Ishikawa (cell line): ENCODE data around the gene HCN2.

ENCODE experiments used
- CEBPB ChIP-seq: IDR thresholded peaks from 2 replicates; pipeline ENCODE4 v1.6.1; 2012
- CREB1 ChIP-seq: IDR thresholded peaks from 2 replicates; pipeline ENCODE4 v1.6.1; 2012; ENCODE audit warnings: low read depth
- EGR1 ChIP-seq: IDR thresholded peaks from 2 replicates; pipeline ENCODE4 v1.6.1; 2012
- EP300 ChIP-seq: IDR thresholded peaks from 2 replicates; pipeline ENCODE4 v1.6.1; 2012; ENCODE audit warnings: borderline replicate concordance
- FOXM1 ChIP-seq: IDR thresholded peaks from 2 replicates; pipeline ENCODE4 v1.6.1; 2012; ENCODE audit warnings: low read depth, borderline replicate concordance
- NFIC ChIP-seq: IDR thresholded peaks from 2 replicates; pipeline ENCODE4 v1.6.1; 2012
- RAD21 ChIP-seq: IDR thresholded peaks from 2 replicates; pipeline ENCODE4 v1.6.1; 2012; ENCODE audit warnings: low read depth
- REST ChIP-seq: IDR thresholded peaks from 2 replicates; pipeline ENCODE4 v1.6.1; 2012; ENCODE audit warnings: low read depth, mild to moderate bottlenecking
- TAF1 ChIP-seq: IDR thresholded peaks from 2 replicates; pipeline ENCODE4 v1.6.1; 2012; ENCODE audit warnings: low read depth, mild to moderate bottlenecking
- TCF12 ChIP-seq: IDR thresholded peaks from 2 replicates; pipeline ENCODE4 v1.6.1; 2012; ENCODE audit warnings: low read depth
- TEAD4 ChIP-seq: IDR thresholded peaks from 2 replicates; pipeline ENCODE4 v1.6.1; 2012
- USF1 ChIP-seq: IDR thresholded peaks from 2 replicates; pipeline ENCODE4 v1.6.1; 2012
- YY1 ChIP-seq: IDR thresholded peaks from 2 replicates; pipeline ENCODE4 v1.6.1; 2012; ENCODE audit warnings: low read depth
- ZBTB7A ChIP-seq: IDR thresholded peaks from 2 replicates; pipeline ENCODE4 v1.6.1; 2012; ENCODE audit warnings: low read depth
- TF ChIP-seq, protein P1 (sequence below): IDR thresholded peaks from 2 replicates; pipeline ENCODE4 v1.6.1; 2012

Gene HCN2

GRCh38 chr19:617551-618246, 28.0 kb downstream of the HCN2 start:
- TF ChIP-seq FOXM1 (0 out of 2 replicates have a peak, but pooled peaks have one; percentile 0), REST (no peak), TAF1 (no peak)

DNA sequence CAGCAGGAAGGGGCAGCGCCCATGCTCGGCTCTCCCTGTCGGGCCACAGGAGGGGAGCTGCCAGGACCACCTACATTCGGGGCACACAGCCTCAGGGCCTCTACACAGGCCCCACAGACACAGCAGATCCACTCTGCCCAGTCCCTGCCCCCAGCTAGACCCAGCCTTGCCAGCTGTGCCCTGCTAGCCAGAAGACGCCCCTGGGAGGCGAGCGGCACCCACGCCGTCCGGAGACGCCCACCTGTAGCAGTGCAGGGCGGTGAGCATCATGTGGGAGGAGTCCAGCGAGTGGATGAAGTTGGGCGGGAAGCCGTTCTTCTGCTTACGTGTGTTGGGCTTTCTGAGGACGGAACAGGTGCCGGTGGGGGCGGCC, 28.6 kb downstream of the HCN2 start:
- TF ChIP-seq CREB1, result no peak

GRCh38 chr19:618674-619285, 29.1 kb downstream of the HCN2 start:
- TF ChIP-seq CREB1 (no peak), REST (no peak), FOXM1 (no peak), YY1 (no peak), CEBPB (no peak), NFIC (no peak), EP300 (no peak), RAD21 (no peak), TAF1 (no peak), USF1 (no peak), TEAD4 (no peak), ZBTB7A (no peak), EGR1 (no peak), TCF12 (no peak)
- TF ChIP-seq, protein P1, sequence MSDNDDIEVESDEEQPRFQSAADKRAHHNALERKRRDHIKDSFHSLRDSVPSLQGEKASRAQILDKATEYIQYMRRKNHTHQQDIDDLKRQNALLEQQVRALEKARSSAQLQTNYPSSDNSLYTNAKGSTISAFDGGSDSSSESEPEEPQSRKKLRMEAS, result no peak

DNA sequence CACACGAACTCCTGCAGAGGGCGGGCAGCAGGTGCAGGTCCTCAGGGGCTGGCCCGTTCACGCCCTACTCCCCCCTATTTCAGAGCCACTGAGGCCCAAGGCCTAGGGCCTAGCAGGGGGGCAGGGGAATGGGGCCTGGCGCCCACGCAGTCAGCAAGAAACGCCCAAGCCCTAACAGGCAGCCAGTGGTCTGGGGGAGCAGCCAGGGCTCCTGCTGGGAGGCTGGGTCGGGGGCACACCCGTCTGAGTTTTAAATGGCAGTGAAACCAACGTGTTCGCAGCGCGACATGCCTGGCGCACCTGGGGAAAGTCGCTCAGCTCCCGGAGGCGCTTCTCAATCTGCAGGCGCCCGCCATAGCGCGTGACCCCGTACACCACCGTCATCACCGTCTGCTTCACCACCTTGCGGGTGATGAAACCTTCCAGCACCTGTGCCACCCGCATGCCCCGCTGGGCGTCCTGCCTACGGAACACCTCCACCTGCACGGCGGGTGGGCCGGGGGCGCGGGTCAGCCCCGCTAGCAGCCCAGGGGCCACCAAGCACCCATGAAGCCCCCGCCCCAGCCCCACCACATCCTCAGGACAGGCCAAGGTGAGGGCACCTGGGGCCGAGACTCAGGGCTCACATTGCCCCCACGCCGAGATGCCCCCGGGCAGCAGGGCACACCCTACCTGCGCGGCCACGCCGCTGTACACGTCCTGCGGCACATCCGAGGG, 29.8 kb downstream of the HCN2 start:
- TF ChIP-seq CREB1 (no peak), TEAD4 (no peak), FOXM1 (no peak), TAF1 (no peak), USF1 (no peak), EGR1 (no peak), RAD21 (no peak)

DNA sequence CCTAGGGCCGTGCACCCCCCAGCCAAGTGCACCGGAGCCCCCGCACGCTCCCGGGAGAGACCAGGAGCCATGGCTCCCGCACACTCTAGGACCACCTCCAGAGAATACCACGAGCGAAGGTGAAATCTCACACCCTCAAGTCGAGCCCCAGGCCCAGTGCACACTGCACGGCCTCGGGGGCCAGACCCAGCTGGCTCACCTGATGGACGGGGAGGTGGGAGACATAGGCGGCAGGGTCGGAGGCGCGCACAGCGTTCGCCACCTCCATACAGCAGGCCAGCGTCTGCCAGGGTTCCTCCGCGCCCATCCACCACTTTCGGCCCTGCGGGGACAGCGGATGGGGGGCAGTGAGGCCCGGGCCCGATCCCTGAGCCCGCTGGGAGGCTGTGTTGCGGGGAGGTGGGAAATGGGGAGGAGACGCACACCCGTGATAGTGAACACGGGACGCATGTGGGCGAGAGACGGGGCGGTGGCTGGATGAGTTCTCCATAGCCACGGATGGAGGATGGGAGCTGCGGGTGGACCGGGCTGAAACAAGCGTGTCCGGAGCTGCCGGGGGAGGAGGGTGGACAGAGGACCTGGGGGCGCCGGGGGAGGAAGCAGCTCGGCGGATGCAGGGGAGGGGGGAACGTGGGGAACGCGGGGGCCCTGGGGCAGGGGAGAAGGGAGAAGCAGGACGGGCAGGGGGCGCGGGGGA, 30.6 kb downstream of the HCN2 start:
- no peak for TF ChIP-seq EGR1
- TF ChIP-seq FOXM1, result no peak
- TF ChIP-seq USF1, result no peak
- TF ChIP-seq TEAD4, result no peak
- TF ChIP-seq REST, result no peak
- TF ChIP-seq CREB1, result no peak
- no peak for TF ChIP-seq NFIC
